ENCODE measurements around the gene OPN4.

Gene OPN4

GRCh38 chr10:86699991-86700840 lies 45.9 kb downstream of the OPN4 start:
- DNase-seq (ENCODE audit: low spot score), result no peak

GRCh38 chr10:86700851-86701617 lies 46.7 kb downstream of the OPN4 start:
- DNase-seq (ENCODE audit: low spot score), result no peak

GRCh38 chr10:86703176-86703575 lies 48.8 kb downstream of the OPN4 start:
- DNase-seq (ENCODE audit: low spot score), result no peak

GRCh38 chr10:86705139-86705538 lies 50.8 kb downstream of the OPN4 start:
- no peak for DNase-seq (ENCODE audit: low spot score)

GRCh38 chr10:86705905-86706304 lies 51.6 kb downstream of the OPN4 start:
- no peak for DNase-seq (ENCODE audit: low spot score)

- no peak for DNase-seq (ENCODE audit: low spot score)
These were observed 52.1 kb downstream of the OPN4 start for GRCh38 chr10:86706401-86706841.

- DNase-seq (ENCODE audit: low spot score), result no peak
These were observed 52.6 kb downstream of the OPN4 start for GRCh38 chr10:86706977-86707376.

GRCh38 chr10:86707505-86707904 lies 53.2 kb downstream of the OPN4 start:
- DNase-seq (ENCODE audit: low spot score), result no peak

- no peak for DNase-seq (ENCODE audit: low spot score)
These were observed 53.9 kb downstream of the OPN4 start for GRCh38 chr10:86708068-86708782.

GRCh38 chr10:86708783-86709380 lies 54.5 kb downstream of the OPN4 start:
- DNase-seq (ENCODE audit: low spot score), result no peak

GRCh38 chr10:86709396-86710185 lies 55.2 kb downstream of the OPN4 start:
- DNase-seq (ENCODE audit: low spot score), result no peak

- peak; percentile 99 for DNase-seq (ENCODE audit: low spot score)
These were observed 56.7 kb downstream of the OPN4 start for GRCh38 chr10:86710987-86711512.

- peak; percentile 83 for DNase-seq (ENCODE audit: low spot score)
These were observed 57.4 kb downstream of the OPN4 start for GRCh38 chr10:86711513-86712316.

- no peak for DNase-seq (ENCODE audit: low spot score)
These were observed 58.0 kb downstream of the OPN4 start for GRCh38 chr10:86712317-86712707.

- no peak for DNase-seq (ENCODE audit: low spot score)
These were observed 60.9 kb downstream of the OPN4 start for GRCh38 chr10:86715156-86715795.

- no peak for DNase-seq (ENCODE audit: low spot score)
These were observed 61.5 kb downstream of the OPN4 start for GRCh38 chr10:86715836-86716235.

Measured in AG20443 (cell line).